HFF-Myc (cell line): ENCODE measurements around the gene CFAP46.

ENCODE experiments used
- DNase-seq: peaks from one replicate; pipeline ENCODE4 v3.0.0-alpha.2; 2011; ENCODE audit warnings: low read depth; ENCODE audit errors: extremely low read depth
- H3K4me3 ChIP-seq: replicated peaks from 2 replicates; pipeline ENCODE4 v1.5.1; 2011; ENCODE audit warnings: low read depth, mild to moderate bottlenecking, control low read depth, low read length
- CTCF ChIP-seq: IDR thresholded peaks from 2 replicates; pipeline ENCODE4 v1.5.1; 2012; ENCODE audit warnings: mild to moderate bottlenecking, low read depth, low read length, control low read depth; ENCODE audit errors: missing control alignments

Gene CFAP46

GRCh38 chr10:132862485-132863420, 79.6 kb downstream of the CFAP46 start:
- DNase-seq, result no peak
- H3K4me3 ChIP-seq, result no peak overlapping the region
- TF ChIP-seq CTCF, result no peak

GRCh38 chr10:132861884-132862461, 80.4 kb downstream of the CFAP46 start:
- DNase-seq, result no peak
- H3K4me3 ChIP-seq, result no peak overlapping the region
- no peak for TF ChIP-seq CTCF

- no peak overlapping the region for H3K4me3 ChIP-seq
- DNase-seq, result no peak
- no peak for TF ChIP-seq CTCF
These were observed 81.2 kb downstream of the CFAP46 start for GRCh38 chr10:132861116-132861691.

DNA sequence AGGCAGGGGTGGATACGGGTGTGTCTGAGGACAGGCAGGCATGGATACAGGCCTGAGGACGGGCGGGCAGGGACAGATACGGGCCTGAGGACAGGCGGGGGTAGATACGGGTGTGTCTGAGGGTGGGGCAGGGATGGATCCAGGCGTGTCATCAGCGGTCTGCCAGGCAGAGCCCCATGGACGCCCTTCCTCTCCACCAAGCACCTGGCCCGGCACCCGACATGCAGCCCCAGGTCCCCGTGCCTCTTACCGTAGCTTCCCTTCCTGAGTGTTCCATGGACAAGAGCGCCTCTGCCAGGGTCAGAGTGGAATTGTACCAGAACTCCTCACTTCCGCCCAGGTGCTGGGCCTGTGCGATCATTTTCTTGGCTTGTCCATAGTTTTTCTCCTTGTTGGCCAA, 81.8 kb downstream of the CFAP46 start:
- no peak for DNase-seq
- no peak overlapping the region for H3K4me3 ChIP-seq
- no peak for TF ChIP-seq CTCF

- no peak for TF ChIP-seq CTCF
- H3K4me3 ChIP-seq, result no peak overlapping the region
- DNase-seq, result no peak
These were observed 83.1 kb downstream of the CFAP46 start for GRCh38 chr10:132859084-132859855.
